ENCODE results near the gene DHX40. TPM values are rescaled to one million over a fixed set of nuclear protein-coding genes. Genes with fewer than 3 reads are reported as not detected.

DHX40 gene
- total and polyA plus RNA-seq, 9 donors: 25.3 to 40.7 (median 28.7) TPM

Other genes starting within 250 kb of the DHX40 start
- gene YPEL2, start 234.0 kb upstream of the DHX40 start, total RNA-seq: 12.8 TPM
- gene YPEL2, start 234.0 kb upstream of the DHX40 start, polyA plus RNA-seq (ENCODE audit: insufficient read depth in 1 of 8, insufficient read length in 8 of 8, low replicate concordance in 1 of 8): 10 to 100 TPM; 11.3 to 15.6 (median 12.8) TPM
- 151 TPM for gene CLTC, start 54.3 kb downstream of the DHX40 start, total RNA-seq
- 100 to 1,000 TPM; 109 to 186 (median 137) TPM for gene CLTC, start 54.3 kb downstream of the DHX40 start, polyA plus RNA-seq (ENCODE audit: insufficient read depth in 1 of 8, insufficient read length in 8 of 8, low replicate concordance in 1 of 8)
- gene PTRH2, start 141.8 kb downstream of the DHX40 start, total RNA-seq: 14.4 TPM
- 10 to 100 TPM; 10.9 to 20.1 (median 16.3) TPM for gene PTRH2, start 141.8 kb downstream of the DHX40 start, polyA plus RNA-seq (ENCODE audit: insufficient read depth in 1 of 8, insufficient read length in 8 of 8, low replicate concordance in 1 of 8)
- 52.0 TPM for gene VMP1, start 142.0 kb downstream of the DHX40 start, total RNA-seq
- gene VMP1, start 142.0 kb downstream of the DHX40 start, polyA plus RNA-seq (ENCODE audit: insufficient read depth in 1 of 8, insufficient read length in 8 of 8, low replicate concordance in 1 of 8): 10 to 100 TPM; 45.2 to 65.2 (median 50.7) TPM

All from muscle of leg (tissue), 9 donors.